ENCODE measurements around the gene LGALS9. TPM values are rescaled to one million over a fixed set of nuclear protein-coding genes. Genes with fewer than 3 reads are reported as not detected.

The LGALS9 gene
- total RNA-seq (ENCODE audit: low replicate concordance) = 0.37 and 0.54 TPM in 2 replicates

DNA sequence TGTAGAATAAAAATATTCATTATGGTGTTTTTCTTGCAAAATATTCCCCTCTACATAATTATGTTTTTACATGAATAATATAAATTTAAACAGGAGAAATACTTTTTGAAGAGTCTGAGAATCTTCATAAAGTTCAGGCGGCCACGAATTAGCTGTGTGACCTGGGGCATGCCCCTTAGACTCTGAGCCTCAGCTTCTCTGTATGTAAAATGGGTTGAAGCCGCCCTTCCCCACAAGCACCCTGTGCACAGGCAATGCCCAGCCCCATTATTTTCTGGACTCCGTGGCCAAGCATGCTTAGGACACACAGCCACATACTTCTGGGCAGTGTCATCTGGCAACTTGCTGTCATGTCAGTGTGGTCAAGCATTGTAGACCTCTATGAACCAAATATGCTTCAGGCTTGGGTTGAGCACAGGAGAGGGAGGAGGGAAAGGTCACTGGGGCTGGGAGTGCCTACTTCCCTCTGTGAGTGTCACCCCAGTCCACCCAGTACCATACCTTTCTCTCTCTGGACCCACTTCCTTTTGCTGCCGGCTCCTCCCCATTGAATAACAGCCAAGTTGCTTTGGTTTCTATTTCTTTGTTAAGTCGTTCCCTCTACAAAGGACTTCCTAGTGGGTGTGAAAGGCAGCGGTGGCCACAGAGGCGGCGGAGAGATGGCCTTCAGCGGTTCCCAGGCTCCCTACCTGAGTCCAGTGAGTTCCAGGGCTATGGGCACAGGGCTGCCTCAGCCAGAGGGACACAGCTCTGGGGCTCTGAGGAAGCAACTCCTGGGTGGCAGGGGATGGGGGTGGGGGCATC lies at the start of gene LGALS9:
LGALS9 (plus strand) TSS at position 582 of the 804 bp plus-strand sequence; CDS start at position 660, 78 bp downstream.
- TF ChIP-seq EZH2phosphoT487 (IDR thresholded peaks at IDR 0.05) (no peak), CTCF (IDR thresholded peaks at IDR 0.05) (no peak)
- Histone ChIP-seq H3K9ac (no peak within 1 kb of the TSS), H3K27ac (no peak within 1 kb of the TSS), H3K4me2 (no peak within 1 kb of the TSS), H3F3A (ENCODE audit: low read depth) (no peaks in the 10 kb centered on the region), H4K20me1 (ENCODE audit: low read depth) (no peaks in the 10 kb centered on the region), H3K4me1 (no peaks in the 10 kb centered on the region), H3K4me3 (no peak within 1 kb of the TSS), H3K9me3 (ENCODE audit: low read depth) (no peaks in the 10 kb centered on the region), H3K27me3 (no peaks in the 10 kb centered on the region), H3K36me3 (no peaks in the 10 kb centered on the region), H3K79me2 (ENCODE audit: low read depth) (no peaks in the 10 kb centered on the region), H2AFZ (replicated peaks) (no peak within 1 kb of the TSS)
- Mint-ChIP-seq H3K36me3 (peaks cover 2% of the 10 kb centered on the region), H3K27ac (no peak within 1 kb of the TSS), H3K4me1 (peaks cover 10% of the 10 kb centered on the region), H3K9me3 (no peaks in the 10 kb centered on the region), H3K27me3 (ENCODE audit: insufficient read depth, low read depth) (peaks cover 4% of the 10 kb centered on the region), H3K4me3 (peak within 1 kb of the TSS; percentile 58)
- no peak for DNase-seq (ENCODE audit: low spot score)

GRCh38 chr17:27582696-27583095 lies 48.3 kb upstream of the LGALS9 start:
- Mint-ChIP-seq H3K27me3 (ENCODE audit: insufficient read depth, low read depth) (peaks cover 3% of the 10 kb centered on the region), H3K27ac (no peak overlapping the region), H3K4me3 (no peak overlapping the region), H3K4me1 (peaks cover 15% of the 10 kb centered on the region), H3K36me3 (no peaks in the 10 kb centered on the region), H3K9me3 (no peaks in the 10 kb centered on the region)
- no peak overlapping the region for H2AFZ ChIP-seq (replicated peaks)
- no peaks in the 10 kb centered on the region for H3K27me3 ChIP-seq
- no peak for DNase-seq (ENCODE audit: low spot score)
- no peaks in the 10 kb centered on the region for H3K79me2 ChIP-seq (ENCODE audit: low read depth)
- H3K9ac ChIP-seq = no peak overlapping the region
- no peak overlapping the region for H3K27ac ChIP-seq
- no peak overlapping the region for H3K4me2 ChIP-seq
- no peak for TF ChIP-seq EZH2phosphoT487 (IDR thresholded peaks at IDR 0.05)
- TF ChIP-seq EZH2 (IDR thresholded peaks at IDR 0.05) = no peak
- TF ChIP-seq CTCF (IDR thresholded peaks at IDR 0.05) = no peak
- H3K36me3 ChIP-seq = no peaks in the 10 kb centered on the region
- H3K4me3 ChIP-seq = no peak overlapping the region
- no peaks in the 10 kb centered on the region for H3K9me3 ChIP-seq (ENCODE audit: low read depth)
- H3F3A ChIP-seq (ENCODE audit: low read depth) = no peaks in the 10 kb centered on the region
- no peaks in the 10 kb centered on the region for H3K4me1 ChIP-seq
- H4K20me1 ChIP-seq (ENCODE audit: low read depth) = peaks cover 2% of the 10 kb centered on the region

GRCh38 chr17:27585153-27585681 lies 45.8 kb upstream of the LGALS9 start:
- no peaks in the 10 kb centered on the region for H3K79me2 ChIP-seq (ENCODE audit: low read depth)
- no peaks in the 10 kb centered on the region for H3K36me3 ChIP-seq
- H3K27ac ChIP-seq = no peak overlapping the region
- H3K4me3 ChIP-seq = no peak overlapping the region
- Mint-ChIP-seq H3K27ac (no peak overlapping the region), H3K4me3 (no peak overlapping the region), H3K4me1 (peaks cover 6% of the 10 kb centered on the region), H3K9me3 (no peaks in the 10 kb centered on the region), H3K27me3 (ENCODE audit: insufficient read depth, low read depth) (peaks cover 4% of the 10 kb centered on the region), H3K36me3 (no peaks in the 10 kb centered on the region)
- no peak overlapping the region for H3K9ac ChIP-seq
- no peaks in the 10 kb centered on the region for H3K9me3 ChIP-seq (ENCODE audit: low read depth)
- H3K4me2 ChIP-seq = no peak overlapping the region
- H3K4me1 ChIP-seq = no peaks in the 10 kb centered on the region
- TF ChIP-seq CTCF (IDR thresholded peaks at IDR 0.05) (no peak), EZH2 (IDR thresholded peaks at IDR 0.05) (no peak), EZH2phosphoT487 (IDR thresholded peaks at IDR 0.05) (no peak)
- no peak for DNase-seq (ENCODE audit: low spot score)
- H3K27me3 ChIP-seq = no peaks in the 10 kb centered on the region
- no peaks in the 10 kb centered on the region for H4K20me1 ChIP-seq (ENCODE audit: low read depth)
- no peak overlapping the region for H2AFZ ChIP-seq (replicated peaks)
- no peaks in the 10 kb centered on the region for H3F3A ChIP-seq (ENCODE audit: low read depth)

Measured in neural progenitor cell (in vitro differentiated cells).